ENCODE data around the gene HS3ST4.

Gene HS3ST4

DNA sequence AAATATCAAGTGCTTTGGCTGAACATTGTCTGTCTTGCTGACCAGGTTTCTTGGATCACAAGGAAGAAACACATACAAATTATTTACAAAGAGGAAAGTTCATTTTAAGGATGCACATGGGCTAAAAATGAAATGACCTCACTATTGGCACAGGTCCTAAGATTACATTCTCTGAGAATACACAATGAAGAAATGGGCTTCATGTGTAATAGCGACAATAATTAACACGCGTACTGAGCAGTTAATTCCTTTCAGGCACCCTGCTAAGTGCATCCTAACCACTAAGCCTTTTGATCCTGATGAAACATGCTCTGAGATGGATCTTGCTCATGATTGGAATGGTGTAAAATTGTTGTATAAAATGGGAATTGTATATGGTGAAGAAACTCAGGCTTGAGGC lies 429.0 kb downstream of the HS3ST4 start:
- DNase-seq = no peak

DNA sequence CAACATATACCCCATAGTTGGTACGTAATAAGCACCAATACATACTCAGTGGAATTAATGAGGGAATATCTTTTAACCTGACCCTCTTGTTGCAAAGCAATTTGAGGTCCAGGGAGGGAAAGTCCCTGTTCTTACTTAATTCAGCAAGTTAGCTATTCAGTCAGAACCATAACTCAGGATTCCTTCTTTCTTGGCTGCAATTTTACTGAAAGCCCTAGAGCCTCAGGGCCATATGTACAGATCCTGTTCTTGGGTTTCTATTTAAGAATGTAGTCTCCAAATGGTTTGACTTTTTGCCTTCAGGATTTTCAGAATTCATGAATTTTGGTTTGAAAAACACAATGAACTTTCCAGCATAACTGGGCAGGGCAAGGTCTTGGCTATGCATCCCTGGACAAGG lies 436.5 kb downstream of the HS3ST4 start:
- no peak for DNase-seq

DNA sequence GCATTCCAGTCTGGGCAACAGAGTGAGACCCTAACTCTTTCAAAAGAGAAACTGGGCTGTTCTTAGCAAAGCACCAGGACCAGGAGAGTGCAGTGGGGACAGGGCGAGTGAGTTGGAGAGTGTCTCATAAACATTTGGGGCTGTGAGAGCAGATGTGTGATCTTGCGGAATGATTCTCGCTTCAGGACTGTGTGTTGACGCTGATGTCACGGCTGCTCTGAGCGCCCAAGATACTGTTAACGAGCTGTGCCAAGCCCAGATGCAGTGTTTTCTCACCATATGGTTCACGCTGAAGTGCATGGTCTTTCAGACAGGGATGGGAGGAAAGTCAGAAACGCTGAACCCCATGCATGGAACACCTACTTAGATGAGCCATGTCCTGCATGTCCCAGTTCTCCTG lies 438.2 kb downstream of the HS3ST4 start:
- DNase-seq = no peak

DNA sequence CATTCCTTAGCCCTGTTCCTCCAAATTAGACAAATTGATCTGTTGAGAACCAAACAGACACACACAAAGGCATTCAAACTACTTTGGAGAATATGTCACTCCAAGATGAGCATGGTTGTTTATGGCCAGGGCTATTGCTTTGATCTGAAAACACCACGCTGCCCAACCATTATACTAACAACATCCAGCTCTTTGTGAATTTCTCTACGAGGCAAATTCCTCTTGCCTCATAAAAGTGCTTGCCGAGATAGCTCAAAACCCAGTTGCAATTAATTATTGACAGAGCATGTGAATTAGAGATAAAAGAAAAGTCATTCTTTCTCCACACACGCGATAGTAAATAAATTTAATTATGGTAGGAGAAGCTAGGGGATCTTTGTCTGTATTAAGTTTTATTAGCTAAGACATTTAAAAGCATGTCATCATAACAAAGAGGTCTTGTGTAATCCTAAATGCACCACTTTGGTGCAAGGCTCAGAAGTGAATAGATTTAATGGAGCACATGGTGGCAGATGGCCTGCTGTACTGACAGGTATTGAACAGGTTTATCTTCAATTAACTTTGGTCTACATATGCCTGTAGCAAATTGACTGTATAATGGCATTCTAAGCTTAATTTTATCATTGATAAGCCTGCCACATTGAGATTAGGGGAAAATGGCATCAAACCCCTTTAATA lies 441.8 kb downstream of the HS3ST4 start:
- DNase-seq = no peak

DNA sequence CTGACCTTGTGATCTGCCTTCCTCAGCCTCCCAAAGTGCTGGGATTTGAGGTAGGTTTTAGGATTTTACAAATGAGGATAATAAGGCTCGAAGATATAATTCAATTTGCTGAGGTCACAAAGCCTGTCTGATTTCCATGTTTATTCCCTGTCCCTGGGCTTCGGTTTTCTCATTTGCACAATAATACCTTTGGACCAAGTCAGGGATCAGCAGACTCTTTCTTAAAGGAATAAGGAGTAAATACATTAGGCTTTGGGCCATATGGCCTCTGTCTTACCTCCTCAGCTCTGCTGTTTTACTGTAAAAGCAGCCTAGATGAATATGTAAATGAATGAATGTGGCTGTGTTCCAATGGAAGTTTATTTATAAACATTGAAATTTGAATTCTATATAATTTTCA lies 442.8 kb downstream of the HS3ST4 start:
- no peak for DNase-seq

DNA sequence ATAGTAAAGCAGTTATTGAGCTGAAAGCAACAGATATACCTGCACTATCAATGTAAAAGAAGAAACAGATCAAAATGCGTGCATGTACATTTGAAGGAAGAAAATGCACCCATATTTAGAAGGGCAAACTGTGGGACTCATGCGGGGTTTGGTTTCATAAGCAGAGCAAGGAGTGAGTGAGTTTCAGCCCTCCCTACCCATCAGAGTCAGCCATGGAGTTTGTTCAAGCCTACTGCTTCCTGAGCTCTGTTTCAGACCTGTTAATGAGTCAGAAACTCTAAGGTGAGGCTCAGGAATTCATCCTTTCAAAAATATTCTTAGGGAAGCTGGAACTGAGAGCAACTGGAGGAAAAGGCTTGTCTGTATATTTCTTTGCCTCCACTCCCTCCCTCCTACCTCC lies 446.2 kb downstream of the HS3ST4 start:
- no peak for DNase-seq

DNA sequence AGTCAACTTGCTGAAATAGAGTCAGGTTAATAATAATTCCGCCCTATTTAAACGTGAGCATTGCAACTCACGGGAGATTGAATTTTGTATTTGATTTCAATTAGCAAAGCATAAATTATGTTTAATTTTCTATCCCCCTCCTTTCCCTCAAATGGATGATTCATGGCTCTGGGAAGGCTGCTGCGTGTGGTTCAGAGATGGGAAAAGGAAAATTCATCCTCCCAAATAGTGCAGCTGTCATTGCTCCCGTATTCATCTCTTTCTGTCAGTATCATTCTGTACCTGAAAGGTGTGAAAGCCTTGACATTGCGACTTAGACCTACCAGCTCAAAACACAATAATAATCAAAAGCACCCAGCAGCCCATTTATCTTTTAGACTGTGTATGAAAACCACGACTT lies 447.3 kb downstream of the HS3ST4 start:
- no peak for DNase-seq

DNA sequence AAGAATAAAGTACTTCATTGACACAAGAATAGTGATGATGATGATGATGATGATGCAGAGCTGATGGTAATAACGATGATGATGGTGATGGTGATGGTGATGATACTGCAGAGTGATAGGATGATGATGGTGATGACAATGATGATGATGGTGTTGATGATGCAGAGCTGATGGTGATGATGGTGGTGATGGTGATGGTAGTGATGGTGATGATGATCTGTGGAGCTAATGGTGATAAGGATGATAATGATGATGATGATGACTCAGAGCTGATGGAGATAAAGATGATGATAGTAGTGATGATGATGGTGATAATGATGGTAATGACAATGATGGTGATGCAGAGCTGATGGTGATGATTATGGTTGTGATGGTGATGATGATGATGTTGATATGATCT lies 448.1 kb downstream of the HS3ST4 start:
- DNase-seq = no peak

DNA sequence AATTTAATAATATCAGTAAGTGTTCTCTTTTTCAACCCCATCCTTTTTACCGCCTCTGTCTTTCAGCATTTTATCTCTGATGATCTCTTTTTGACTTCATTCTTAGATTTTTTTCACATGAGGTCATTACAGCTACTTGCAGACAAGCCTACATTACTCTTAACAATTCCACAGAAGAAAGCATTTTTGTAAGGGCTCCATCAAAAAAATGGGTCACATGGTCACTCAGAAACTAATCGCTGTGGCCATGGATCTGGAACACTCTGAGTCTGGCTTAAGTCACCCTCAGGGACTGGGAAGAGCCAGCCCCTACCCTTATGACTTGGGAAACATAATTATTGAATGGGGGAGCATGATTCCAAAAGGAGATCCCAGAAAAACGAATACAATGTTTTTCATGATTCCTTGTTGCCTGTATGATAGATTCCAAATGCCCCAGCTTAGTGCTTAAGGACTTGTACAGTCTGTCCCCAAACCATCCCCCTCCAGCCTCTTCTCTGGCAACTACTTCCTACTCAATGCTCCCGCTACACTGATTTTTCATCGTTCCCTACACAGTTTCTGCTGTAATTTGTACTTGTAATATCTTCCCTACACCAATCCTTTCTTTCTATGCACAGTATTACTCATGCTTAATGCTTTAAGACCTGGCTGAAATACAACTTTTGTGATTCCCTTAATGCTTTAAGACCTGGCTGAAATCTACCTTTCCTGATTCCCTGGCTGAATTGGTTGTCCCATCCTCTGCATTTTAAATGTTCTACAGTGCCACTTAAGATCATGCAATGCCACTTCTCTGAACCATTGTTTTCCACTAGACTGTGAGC lies 457.8 kb downstream of the HS3ST4 start:
- DNase-seq = no peak

DNA sequence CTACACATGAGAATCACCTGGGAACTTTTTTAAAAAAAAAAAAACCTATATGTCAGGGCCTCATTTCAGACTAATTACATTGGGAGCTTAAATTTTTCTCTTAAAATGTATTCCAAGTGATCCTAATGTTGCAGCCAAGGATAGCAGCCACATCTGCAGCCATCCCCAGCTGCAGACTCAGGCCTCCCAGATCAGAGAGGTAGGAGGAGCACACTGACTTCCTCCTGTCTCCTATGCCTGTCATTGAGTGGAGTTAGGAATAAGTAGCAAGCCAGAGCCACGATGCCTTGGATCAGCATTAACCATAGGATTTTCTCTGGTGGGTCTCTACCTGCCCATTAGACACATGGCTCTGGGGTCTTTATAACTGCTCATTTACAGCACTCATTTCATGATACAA lies 463.5 kb downstream of the HS3ST4 start:
- DNase-seq = no peak

DNA sequence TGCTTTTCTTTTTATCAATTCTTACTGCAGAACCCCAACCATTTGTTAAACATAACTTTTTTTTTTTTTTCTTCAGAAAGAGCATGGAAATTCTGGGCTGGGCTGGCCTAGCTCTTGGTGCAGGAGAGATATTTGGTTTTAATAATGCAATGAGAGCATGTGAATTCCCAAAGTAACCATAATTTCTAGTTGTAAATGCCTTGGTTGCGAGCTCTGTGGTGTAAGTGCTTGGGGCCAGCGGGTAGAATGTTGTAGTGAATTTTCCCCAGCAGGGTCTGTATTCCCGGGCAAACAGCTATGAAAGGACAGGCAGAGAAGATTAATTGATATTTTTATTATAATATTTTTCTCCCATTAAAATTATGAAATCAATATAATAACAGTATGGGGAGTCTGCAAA lies 465.6 kb downstream of the HS3ST4 start:
- DNase-seq = no peak

DNA sequence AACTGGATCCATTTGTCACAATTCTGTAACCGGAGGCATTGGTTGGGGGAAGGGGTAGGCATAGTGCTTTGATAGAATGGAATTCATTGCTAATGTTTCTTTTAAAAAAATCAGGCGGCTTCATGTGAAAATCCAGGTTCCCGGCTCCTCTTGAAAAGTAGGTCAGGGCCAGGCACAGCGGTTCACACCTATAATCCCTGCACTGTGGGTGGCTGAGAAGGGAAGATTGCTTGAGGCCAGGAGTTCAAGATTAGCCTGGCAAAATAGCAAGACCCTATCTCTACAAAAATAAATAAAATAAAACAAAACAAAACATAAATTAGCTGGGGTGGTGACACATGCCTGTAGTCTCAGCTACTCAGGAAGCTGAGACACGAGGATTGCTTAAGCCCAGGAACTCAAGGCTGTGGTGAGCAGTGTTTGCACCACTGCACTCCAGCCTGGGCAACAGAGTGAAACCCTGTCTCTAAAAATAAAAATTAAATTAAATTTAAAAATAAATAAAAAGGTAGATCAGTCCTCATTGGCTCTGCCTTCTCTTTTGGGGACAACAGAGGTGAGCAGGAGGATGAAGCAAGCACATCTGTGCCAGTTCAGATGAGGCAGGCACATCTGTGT lies 466.5 kb downstream of the HS3ST4 start:
- DNase-seq = no peak

DNA sequence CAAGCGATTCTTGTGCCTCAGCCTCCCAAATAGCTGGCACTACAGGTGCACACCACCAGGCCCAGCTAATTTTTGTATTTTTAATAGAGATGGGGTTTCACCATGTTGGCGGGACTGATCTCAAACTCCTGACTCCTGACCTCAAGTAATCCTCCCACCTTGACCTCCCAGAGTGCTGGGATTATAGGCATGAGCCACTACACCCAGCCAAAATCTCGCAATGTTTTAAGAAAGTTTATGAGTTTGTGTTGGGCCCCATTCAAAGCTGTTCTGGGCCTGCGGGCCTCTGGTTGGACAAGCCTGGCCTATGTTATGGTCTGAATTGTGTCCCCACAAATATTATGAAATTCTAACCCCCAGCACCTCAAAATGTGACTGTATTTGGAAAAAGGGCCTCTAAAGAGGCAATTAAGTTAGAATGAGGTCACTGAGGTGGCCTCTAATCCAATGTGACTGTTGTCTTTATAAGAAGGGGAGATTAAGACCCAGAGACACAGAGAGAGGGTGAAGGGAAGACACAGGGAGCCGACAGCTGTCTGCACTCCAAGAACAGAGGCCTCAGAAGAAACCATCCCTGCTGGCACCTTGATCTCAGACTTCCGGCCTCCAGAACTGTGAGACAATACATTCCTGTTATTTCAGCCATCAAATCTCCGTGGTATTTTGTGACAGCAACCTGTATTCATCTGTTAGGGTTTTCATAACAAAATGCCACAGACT lies 469.9 kb downstream of the HS3ST4 start:
- DNase-seq = no peak

DNA sequence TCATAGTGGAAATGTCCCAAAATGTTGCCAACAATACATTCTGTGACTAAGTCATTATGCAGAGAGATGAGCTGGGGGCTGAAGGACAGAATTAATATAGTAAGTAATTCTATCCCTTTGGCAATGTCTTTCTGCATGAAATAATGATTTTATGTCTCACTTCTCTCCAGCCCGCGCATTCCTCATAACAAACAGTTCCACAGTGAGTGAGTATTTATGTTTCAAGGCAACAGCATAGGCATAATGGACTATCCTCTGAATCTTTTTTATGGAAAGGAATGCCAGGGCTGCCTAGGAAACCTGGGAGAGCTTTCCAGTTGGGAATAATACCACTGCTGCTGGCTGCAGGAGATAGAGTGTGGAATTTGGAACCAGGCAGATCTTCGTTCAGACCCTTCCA lies 477.7 kb downstream of the HS3ST4 start:
- DNase-seq = no peak

DNA sequence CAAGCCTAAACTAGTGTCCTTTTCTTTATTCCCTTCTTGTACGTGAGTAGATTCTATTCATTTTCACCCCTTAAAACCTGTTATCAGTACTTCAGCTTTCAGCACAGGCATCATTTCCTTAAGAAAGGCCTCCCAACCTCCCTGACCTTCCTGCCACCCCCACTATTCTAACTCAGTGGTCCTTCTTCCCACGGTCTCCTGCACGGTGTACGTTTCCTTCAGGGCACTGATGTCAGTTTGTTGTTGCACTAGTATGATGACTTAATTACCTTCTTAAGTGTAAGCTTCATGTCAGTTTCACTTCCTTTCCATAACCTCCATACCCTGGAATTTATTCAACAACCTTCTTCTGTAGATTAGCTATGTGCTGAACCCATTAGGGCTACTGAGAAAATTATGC lies 484.2 kb downstream of the HS3ST4 start:
- no peak for DNase-seq

DNA sequence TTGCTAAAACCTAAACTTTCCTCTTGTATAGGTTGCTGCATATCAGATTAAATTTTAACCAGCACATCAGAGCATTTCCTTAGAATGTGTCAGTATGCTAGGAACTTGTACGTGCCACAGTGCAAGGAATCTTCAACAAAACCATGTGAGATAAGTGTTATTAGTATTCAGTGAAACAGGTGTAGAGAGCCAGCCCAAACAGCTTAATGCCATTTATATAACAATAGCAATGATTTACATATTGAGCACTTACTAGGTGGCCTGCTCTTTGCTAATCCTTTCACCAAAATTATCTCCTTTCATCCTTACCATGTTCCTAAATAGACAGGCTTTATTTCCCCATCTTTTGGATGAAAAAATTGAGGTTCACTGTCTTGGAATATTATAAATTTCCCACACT lies 485.7 kb downstream of the HS3ST4 start:
- no peak for DNase-seq

DNA sequence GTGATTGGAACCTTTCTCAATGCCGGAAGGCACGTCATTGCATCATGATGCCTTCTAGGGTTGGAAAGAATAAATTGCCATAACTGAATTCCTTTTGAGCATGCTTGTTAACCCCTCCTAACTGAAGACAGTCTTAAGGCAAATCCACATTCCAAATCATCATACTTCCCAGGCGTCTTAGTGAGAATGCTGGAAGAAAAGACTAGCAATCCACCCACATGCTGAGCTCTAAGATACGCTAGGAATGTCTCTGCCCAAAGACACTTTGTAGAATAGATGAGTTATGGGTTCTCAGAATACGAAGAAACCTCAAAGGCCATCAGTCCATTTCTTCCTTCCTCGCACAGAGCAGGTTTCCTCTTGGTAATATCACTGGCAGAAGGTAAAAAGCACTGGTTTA lies 486.5 kb downstream of the HS3ST4 start:
- DNase-seq = no peak

DNA sequence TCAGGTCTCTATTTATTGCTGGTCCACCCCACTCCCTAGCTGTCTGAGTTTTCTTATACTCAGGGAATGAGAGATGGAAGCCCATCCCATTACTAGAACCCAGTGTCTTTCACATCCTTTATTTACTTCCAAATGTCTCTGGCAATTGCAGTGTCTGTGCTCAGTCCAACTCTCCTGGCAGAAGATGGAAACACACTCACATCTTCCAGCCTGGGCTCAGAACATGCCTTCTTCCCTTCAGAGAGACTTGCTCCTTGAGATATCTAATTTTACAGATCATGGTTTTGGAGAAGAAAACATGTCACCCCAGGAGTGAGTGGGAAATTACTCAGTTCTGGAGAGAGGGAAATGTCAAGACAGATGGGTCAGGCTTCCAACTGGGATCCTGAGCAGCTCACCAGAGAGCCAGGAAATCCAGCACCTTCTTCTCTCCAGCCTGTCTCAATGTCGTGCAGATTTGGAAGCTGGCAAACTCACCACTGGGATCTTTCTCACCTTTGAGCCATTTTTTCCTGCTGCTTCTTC lies 494.4 kb downstream of the HS3ST4 start:
- no peak for DNase-seq
